ENCODE data around the gene ECT2. TPM values are rescaled to one million over a fixed set of nuclear protein-coding genes. Genes with fewer than 3 reads are reported as not detected.

ECT2 gene
- total RNA-seq, 1 donor, result 23.2 TPM

GRCh38 chr3:172726380-172726779 is 24.1 kb upstream of the ECT2 start:
- DNase-seq (ENCODE audit: insufficient read length, low spot score, missing footprints), result no peak
- Histone ChIP-seq H3K27me3 (ENCODE audit: insufficient read depth, low read length) (no peaks in the 10 kb centered on the region), H3K9me3 (ENCODE audit: low read depth, low read length) (no peaks in the 10 kb centered on the region), H4K20me1 (ENCODE audit: insufficient read depth, low read length) (no peaks in the 10 kb centered on the region), H3K79me2 (ENCODE audit: insufficient read depth, low read length) (no peaks in the 10 kb centered on the region), H3K36me3 (ENCODE audit: insufficient read depth, low read length) (no peaks in the 10 kb centered on the region), H3K4me1 (ENCODE audit: insufficient read depth, low read length) (no peaks in the 10 kb centered on the region), H3K4me3 (ENCODE audit: insufficient read depth, low read length) (no peak overlapping the region), H3K4me2 (ENCODE audit: insufficient read depth, low read length) (no peak overlapping the region), H2AFZ (ENCODE audit: low read length) (no peak overlapping the region), H3K27ac (ENCODE audit: low read depth, low read length) (no peak overlapping the region)
- no peak for TF ChIP-seq CTCF (IDR thresholded peaks at IDR 0.05; ENCODE audit: extremely low read depth, low read depth, low read length)

- no peak overlapping the region for H3K4me2 ChIP-seq (ENCODE audit: insufficient read depth, low read length)
- no peak overlapping the region for H3K4me3 ChIP-seq (ENCODE audit: insufficient read depth, low read length)
- no peak overlapping the region for H2AFZ ChIP-seq (ENCODE audit: low read length)
- H3K36me3 ChIP-seq (ENCODE audit: insufficient read depth, low read length), result no peaks in the 10 kb centered on the region
- no peaks in the 10 kb centered on the region for H4K20me1 ChIP-seq (ENCODE audit: insufficient read depth, low read length)
- H3K27me3 ChIP-seq (ENCODE audit: insufficient read depth, low read length), result no peaks in the 10 kb centered on the region
- DNase-seq (ENCODE audit: insufficient read length, low spot score, missing footprints), result peak; percentile 11
- no peaks in the 10 kb centered on the region for H3K79me2 ChIP-seq (ENCODE audit: insufficient read depth, low read length)
- H3K9me3 ChIP-seq (ENCODE audit: low read depth, low read length), result no peaks in the 10 kb centered on the region
- no peak overlapping the region for H3K27ac ChIP-seq (ENCODE audit: low read depth, low read length)
- TF ChIP-seq CTCF (IDR thresholded peaks at IDR 0.05; ENCODE audit: extremely low read depth, low read depth, low read length), result no peak
- no peaks in the 10 kb centered on the region for H3K4me1 ChIP-seq (ENCODE audit: insufficient read depth, low read length)
These were observed 15.5 kb upstream of the ECT2 start for GRCh38 chr3:172735014-172735413.

- no peaks in the 10 kb centered on the region for H3K27me3 ChIP-seq (ENCODE audit: insufficient read depth, low read length)
- no peak for TF ChIP-seq CTCF (IDR thresholded peaks at IDR 0.05; ENCODE audit: extremely low read depth, low read depth, low read length)
These were observed 11.1 kb upstream of the ECT2 start for GRCh38 chr3:172739462-172739861.

GRCh38 chr3:172746475-172746874 is 4.1 kb upstream of the ECT2 start:
- H3K79me2 ChIP-seq (ENCODE audit: insufficient read depth, low read length), result peaks cover 8% of the 10 kb centered on the region
- H3K27me3 ChIP-seq (ENCODE audit: insufficient read depth, low read length), result no peaks in the 10 kb centered on the region
- H3K4me1 ChIP-seq (ENCODE audit: insufficient read depth, low read length), result peaks cover 23% of the 10 kb centered on the region
- no peak for TF ChIP-seq CTCF (IDR thresholded peaks at IDR 0.05; ENCODE audit: extremely low read depth, low read depth, low read length)
- no peak overlapping the region for H3K4me3 ChIP-seq (ENCODE audit: insufficient read depth, low read length)
- H4K20me1 ChIP-seq (ENCODE audit: insufficient read depth, low read length), result no peaks in the 10 kb centered on the region
- H3K27ac ChIP-seq (ENCODE audit: low read depth, low read length), result no peak overlapping the region
- no peaks in the 10 kb centered on the region for H3K9me3 ChIP-seq (ENCODE audit: low read depth, low read length)
- no peak overlapping the region for H3K4me2 ChIP-seq (ENCODE audit: insufficient read depth, low read length)
- H2AFZ ChIP-seq (ENCODE audit: low read length), result no peak overlapping the region
- no peak for DNase-seq (ENCODE audit: insufficient read length, low spot score, missing footprints)
- H3K36me3 ChIP-seq (ENCODE audit: insufficient read depth, low read length), result no peaks in the 10 kb centered on the region

More at GRCh38 chr3:172739462-172739861, 11.1 kb upstream of the ECT2 start:
- no peaks in the 10 kb centered on the region for H3K4me1 ChIP-seq (ENCODE audit: insufficient read depth, low read length)
- no peak overlapping the region for H2AFZ ChIP-seq (ENCODE audit: low read length)
- no peaks in the 10 kb centered on the region for H3K36me3 ChIP-seq (ENCODE audit: insufficient read depth, low read length)
- H3K9me3 ChIP-seq (ENCODE audit: low read depth, low read length), result no peaks in the 10 kb centered on the region
- H3K4me3 ChIP-seq (ENCODE audit: insufficient read depth, low read length), result no peak overlapping the region
- H3K4me2 ChIP-seq (ENCODE audit: insufficient read depth, low read length), result no peak overlapping the region
- no peaks in the 10 kb centered on the region for H3K79me2 ChIP-seq (ENCODE audit: insufficient read depth, low read length)
- no peak overlapping the region for H3K27ac ChIP-seq (ENCODE audit: low read depth, low read length)
- no peak for DNase-seq (ENCODE audit: insufficient read length, low spot score, missing footprints)
- H4K20me1 ChIP-seq (ENCODE audit: insufficient read depth, low read length), result no peaks in the 10 kb centered on the region

All from osteoblast (primary cell).